Measurements from ENCODE around the gene ARL13B.

GRCh38 chr3:94001191-94001590 is 21.2 kb downstream of the ARL13B start:
- TF ChIP-seq CTCF (conservative IDR thresholded peaks at IDR 0.05 in 1 of 2, IDR thresholded peaks at IDR 0.05 in 1 of 2; ENCODE audit: low read depth in 1 of 2, low read length in 2 of 2) (no peak), EZH2 (IDR thresholded peaks at IDR 0.05; ENCODE audit: low read length, missing control alignments) (no peak)

Measured in fibroblast of lung (primary cell).